H1 (cell line): ENCODE results near the gene CPLANE1. TPM values are rescaled to one million over a fixed set of nuclear protein-coding genes. Genes with fewer than 3 reads are reported as not detected.

Experiments
- CTCF ChIA-PET: fragments of 300-600 bp; sonication (Branson Sonifier 250); formaldehyde crosslinking; loops from one replicate; lab custom pipeline; 2021; ENCODE audit not compliant: partially characterized antibody; lab: Charles Lee
- POLR2A ChIA-PET: fragments of 300-600 bp; sonication (Branson Sonifier 250); formaldehyde crosslinking; loops from one replicate; lab custom pipeline; 2021; ENCODE audit warnings: inconsistent platforms; ENCODE audit not compliant: partially characterized antibody; lab: Charles Lee
- DNase-seq, 2 experiments: peaks; one replicate each; pipeline versions ENCODE4 v3.0.0 to v3.0.0-alpha.2; 2010 to 2022; ENCODE audit warnings: low spot score in 2 of 2, low read depth in 1 of 2, mixed read lengths in 1 of 2
- FAIRE-seq: peaks from 2 replicates; lab custom pipeline; 2011; peaks lifted over from hg19 to GRCh38; lab: Jason Lieb, UNC
- H2AFZ ChIP-seq: 2 replicates; pipeline ENCODE4 v1.8.1; 2012; ENCODE audit warnings: low read length, inconsistent platforms
- H2AK5ac ChIP-seq: 2 replicates; pipeline ENCODE4 v1.6.1; 2013; ENCODE audit warnings: low read depth, low read length
- H2BK120ac ChIP-seq: replicated peaks from 2 replicates; pipeline ENCODE3; 2013; ENCODE audit warnings: low read depth, low read length, inconsistent platforms
- H2BK12ac ChIP-seq: 2 replicates; pipeline ENCODE4 v1.6.1; 2013; ENCODE audit warnings: low read depth, low read length
- H2BK15ac ChIP-seq: 2 replicates; pipeline ENCODE4 v1.6.1; 2013; ENCODE audit warnings: low read length
- H2BK20ac ChIP-seq: 2 replicates; pipeline ENCODE4 v1.6.1; 2013; ENCODE audit warnings: low read length
- H2BK5ac ChIP-seq: 2 replicates; pipeline ENCODE4 v1.6.1; 2013; ENCODE audit warnings: low read depth, low read length
- H3K14ac ChIP-seq: 2 replicates; pipeline ENCODE4 v1.6.1; 2013; ENCODE audit warnings: inconsistent platforms; ENCODE audit not compliant: insufficient read length
- H3K18ac ChIP-seq: 2 replicates; pipeline ENCODE4 v1.6.1; 2013; ENCODE audit warnings: low read length; ENCODE audit errors: extremely low read depth
- H3K23ac ChIP-seq: 2 replicates; pipeline ENCODE4 v1.6.1; 2013; ENCODE audit warnings: inconsistent platforms; ENCODE audit not compliant: insufficient read length
- H3K23me2 ChIP-seq: 2 replicates; pipeline ENCODE4 v1.6.1; 2013; ENCODE audit warnings: low read depth, low read length
- H3K27ac ChIP-seq: 2 replicates; pipeline ENCODE4 v1.6.1; 2011; ENCODE audit warnings: low read depth, low read length, inconsistent platforms
- H3K27me3 ChIP-seq, 4 experiments: replicated peaks in 1 of 4; 1 replicate in 1 of 4; 2 replicates in 3 of 4; pipeline versions ENCODE4 v1.6.1 to v1.8.1; 2011 to 2013; ENCODE audit warnings: low read length in 3 of 4, mild to moderate bottlenecking in 3 of 4, inconsistent platforms in 2 of 4, mixed read lengths in 2 of 4, moderate library complexity in 1 of 4; ENCODE audit not compliant: control insufficient read depth in 3 of 4, insufficient read depth in 3 of 4; ENCODE audit errors: extremely low read depth in 1 of 4
- H3K36me3 ChIP-seq, 4 experiments: 2 replicates each; pipeline versions ENCODE4 v1.6.1 to v1.8.1; 2011 to 2013; ENCODE audit warnings: mild to moderate bottlenecking in 4 of 4, low read length in 3 of 4, moderate library complexity in 2 of 4, control low read depth in 1 of 4, inconsistent platforms in 1 of 4; ENCODE audit not compliant: insufficient read depth in 4 of 4, control insufficient read depth in 2 of 4
- H3K4ac ChIP-seq: replicated peaks from 2 replicates; pipeline ENCODE3; 2013; ENCODE audit warnings: low read length, low read depth, mixed read lengths, inconsistent platforms; ENCODE audit not compliant: insufficient read length
- H3K4me1 ChIP-seq, 4 experiments: replicated peaks in 1 of 4; 1 replicate in 1 of 4; 2 replicates in 3 of 4; pipeline versions ENCODE4 v1.6.1 to v1.8.1; 2011 to 2013; ENCODE audit warnings: low read length in 3 of 4, inconsistent platforms in 2 of 4, mixed read lengths in 1 of 4; ENCODE audit not compliant: insufficient read depth in 4 of 4, control insufficient read depth in 3 of 4
- H3K4me2 ChIP-seq, 2 experiments: 2 replicates each; pipeline versions ENCODE4 v1.6.1 to v1.8.1; 2011 to 2013; ENCODE audit warnings: low read depth in 2 of 2, low read length in 2 of 2, control low read depth in 1 of 2, inconsistent platforms in 1 of 2, mild to moderate bottlenecking in 1 of 2; ENCODE audit not compliant: insufficient read depth in 1 of 2
- H3K4me3 ChIP-seq, 4 experiments: fragments of 200-600, 300-600 bp in 1 of 4; sonication (generic), shearing (Covaris generic), sonication (Bioruptor Twin) in 1 of 4; 2 replicates each; pipeline versions ENCODE4 v1.5.1 to v1.8.1; 2011 to 2016; ENCODE audit warnings: low read length in 4 of 4, low read depth in 3 of 4, control low read depth in 2 of 4, inconsistent platforms in 2 of 4, mild to moderate bottlenecking in 2 of 4, mixed read lengths in 1 of 4, moderate library complexity in 1 of 4; ENCODE audit not compliant: insufficient read depth in 2 of 4; ENCODE audit errors: extremely low read depth in 1 of 4
- H3K56ac ChIP-seq: replicated peaks from 2 replicates; pipeline ENCODE3; 2013; ENCODE audit warnings: low read depth, mild to moderate bottlenecking, mixed read lengths, low read length, inconsistent platforms; ENCODE audit not compliant: insufficient read length
- H3K79me1 ChIP-seq: 2 replicates; pipeline ENCODE4 v1.6.1; 2013; ENCODE audit warnings: low read depth, low read length, control low read depth
- H3K79me2 ChIP-seq, 2 experiments: 2 replicates each; pipeline versions ENCODE4 v1.6.1 to v1.8.1; 2012 to 2013; ENCODE audit warnings: low read length in 2 of 2, mild to moderate bottlenecking in 2 of 2, inconsistent platforms in 1 of 2; ENCODE audit not compliant: insufficient read depth in 2 of 2, control insufficient read depth in 1 of 2
- H3K9ac ChIP-seq, 4 experiments: replicated peaks in 1 of 4; 1 replicate in 1 of 4; 2 replicates in 3 of 4; pipeline versions ENCODE4 v1.6.1 to v1.8.1; 2011 to 2013; ENCODE audit warnings: low read depth in 3 of 4, low read length in 3 of 4, control low read depth in 2 of 4, mild to moderate bottlenecking in 2 of 4, moderate library complexity in 2 of 4, inconsistent platforms in 1 of 4; ENCODE audit errors: extremely low read depth in 1 of 4
- H3K9me3 ChIP-seq, 2 experiments: 2 replicates each; pipeline versions ENCODE4 v1.6.1 to v1.8.1; 2012 to 2013; ENCODE audit warnings: mild to moderate bottlenecking in 2 of 2, moderate library complexity in 2 of 2, control low read depth in 1 of 2, inconsistent platforms in 1 of 2, low read depth in 1 of 2, low read length in 1 of 2, mixed read lengths in 1 of 2; ENCODE audit not compliant: insufficient read depth in 2 of 2
- H4K20me1 ChIP-seq, 2 experiments: replicated peaks in 1 of 2; 2 replicates each; pipeline versions ENCODE3 to v1.8.1; 2011 to 2013; ENCODE audit warnings: inconsistent platforms in 2 of 2, low read length in 2 of 2, mild to moderate bottlenecking in 1 of 2; ENCODE audit not compliant: insufficient read depth in 2 of 2, control insufficient read depth in 1 of 2
- H4K5ac ChIP-seq: 2 replicates; pipeline ENCODE4 v1.6.1; 2013; ENCODE audit warnings: low read length, low read depth, mixed read lengths, inconsistent platforms; ENCODE audit not compliant: insufficient read length
- H4K8ac ChIP-seq: 2 replicates; pipeline ENCODE4 v1.8.0; 2013; ENCODE audit warnings: mild to moderate bottlenecking, moderate library complexity, low read length, inconsistent platforms; ENCODE audit not compliant: insufficient read depth; ENCODE audit errors: extremely low read depth
- H4K91ac ChIP-seq: replicated peaks from 2 replicates; pipeline ENCODE3; 2013; ENCODE audit warnings: low read length, mixed read lengths, inconsistent platforms; ENCODE audit not compliant: insufficient read length
- ASH2L ChIP-seq: fragments of 200-600, 300-600 bp; sonication (generic); IDR thresholded peaks from one replicate; pipeline ENCODE4 v1.7.1; 2017; ENCODE audit warnings: low read length
- BACH1 ChIP-seq: IDR thresholded peaks from 2 replicates; pipeline ENCODE4 v1.6.1; 2012; ENCODE audit warnings: low read length, improper control_type of control experiment
- BRCA1 ChIP-seq: IDR thresholded peaks from 2 replicates; pipeline ENCODE4 v1.6.1; 2012; ENCODE audit warnings: low read depth, low read length, improper control_type of control experiment
- POU5F1 ChIP-seq: IDR thresholded peaks from 2 replicates; pipeline ENCODE4 v1.6.1; 2011; ENCODE audit warnings: low read depth, mild to moderate bottlenecking, low read length, moderate library complexity
- RNF2 ChIP-seq: fragments of 200-900, 300-1000 bp; sonication (generic); IDR thresholded peaks from 2 replicates; pipeline ENCODE4 v1.7.1; 2016; ENCODE audit warnings: borderline replicate concordance, low read depth, mild to moderate bottlenecking, antibody characterized with exemption, low read length; ENCODE audit not compliant: poor library complexity, severe bottlenecking; ENCODE audit errors: missing control alignments
- SUZ12 ChIP-seq: fragments of 200-600 bp; sonication (generic); IDR thresholded peaks from 2 replicates; pipeline ENCODE4 v1.6.1; 2012; ENCODE audit warnings: mild to moderate bottlenecking, inconsistent platforms, low read length, moderate library complexity, mixed read lengths
- USF2 ChIP-seq: IDR thresholded peaks from 2 replicates; pipeline ENCODE4 v1.6.1; 2011; ENCODE audit warnings: low read length, improper control_type of control experiment
- WGBS, 2 experiments: shearing (Covaris generic) in 1 of 2; methylation state at CpG; one replicate each; pipeline versions ENCODE4 v1.1.6 to v1.1.7; 2013 to 2015; ENCODE audit warnings: low lambda C conversion rate in 2 of 2, mixed read lengths in 2 of 2, inconsistent platforms in 1 of 2, low coverage in 1 of 2, missing lambda C conversion rate in 1 of 2; ENCODE audit not compliant: insufficient replicate concordance in 2 of 2, insufficient coverage in 1 of 2, insufficient read length in 1 of 2; ENCODE audit errors: extremely low coverage in 1 of 2, missing lambda C conversion rate in 1 of 2; 5-methylcytosine and 5-hydroxymethylcytosine counted together
- polyA plus RNA-seq, 7 experiments: library from polyadenylated mRNA; depleted of rRNA in 3 of 7; stranded (reverse) in 5 of 7; unstranded in 2 of 7; fragments of >200 nt in 5 of 7; fragments of 200-250 nt in 2 of 7; gene quantifications; 1 replicate in 5 of 7; 2 replicates in 1 of 7; 4 replicates in 1 of 7; pipeline versions ENCODE4 v1.2.1 to v1.2.3, GENCODE V29; 2011 to 2013; ENCODE audit warnings: missing spikeins in 2 of 7, mixed read lengths in 2 of 7
- total RNA-seq: library from RNA; stranded (reverse); fragmentation: NEBNext Ultra II Directional; extraction: Animal tissue kit (Norgen Biotek cat#: 25700); gene quantifications from 2 replicates; pipeline ENCODE4 v1.2.1, GENCODE V29; 2021

CPLANE1 gene
- total and polyA plus RNA-seq, 2 of the 8 experiments (the other 6 are each of a cell fraction or from before 2014, with no cell fraction given), result 2.2 to 8.8 TPM

DNA sequence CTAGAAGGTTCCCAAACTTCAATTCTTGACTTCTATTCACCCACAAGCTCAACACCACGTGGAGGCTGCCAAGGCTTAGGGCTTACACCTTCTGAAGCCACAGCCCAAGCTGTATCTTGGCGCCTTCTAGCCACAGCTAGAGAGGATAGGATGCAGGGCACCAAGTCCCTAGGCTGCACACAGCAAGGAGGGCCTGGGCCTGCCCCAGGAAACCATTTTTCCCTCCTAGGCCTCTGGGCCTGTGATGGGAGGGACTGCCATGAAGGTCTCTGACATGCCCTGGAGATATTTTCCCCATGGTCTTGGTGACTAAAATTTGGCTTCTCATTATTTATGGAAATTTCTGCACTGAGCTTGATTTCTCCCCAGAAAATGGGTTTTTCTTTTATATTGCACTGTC is 112.5 kb downstream of the CPLANE1 start:
- Histone ChIP-seq H4K8ac (no peak overlapping the region), H3K4me3 (no peak overlapping the region), H3K4me2 (no peak overlapping the region), H4K91ac (no peak overlapping the region), H2BK15ac (no peak overlapping the region), H2BK12ac (no peak overlapping the region), H3K4ac (no peak overlapping the region), H2BK5ac (no peak overlapping the region), H3K4me1 (no peaks in the 10 kb centered on the region), H2BK20ac (no peak overlapping the region), H4K20me1 (no peaks in the 10 kb centered on the region), H3K14ac (no peak overlapping the region), H3K23ac (no peak overlapping the region), H3K18ac (no peak overlapping the region), H3K27ac (no peak overlapping the region), H3K27me3 (no peaks in the 10 kb centered on the region), H2AFZ (no peak overlapping the region), H4K5ac (no peak overlapping the region), H2BK120ac (no peak overlapping the region), H3K79me2 (no peaks in the 10 kb centered on the region), H3K9me3 (peaks cover 0 to 4% of the 10 kb centered on the region in 2 experiments; a peak in 1 of 4 replicates), H3K79me1 (no peaks in the 10 kb centered on the region), H3K9ac (no peak overlapping the region), H3K36me3 (peaks cover 0 to 12% (median 0%) of the 10 kb centered on the region in 4 experiments; a peak in 2 of 8 replicates), H3K56ac (no peak overlapping the region), H3K23me2 (no peaks in the 10 kb centered on the region), H2AK5ac (no peak overlapping the region)
- 68% methylated on average over 2 of the region's 2 CpGs; no CpG with 5 or more reads in 1 of the 2 experiments for WGBS, 2 experiments
- ChIA-PET CTCF (interaction anchor here (0.6 kb wide), 1 partner anchor 746 kb away, joined by 3 read pairs; no protein-coding TSS in a partner anchor), POLR2A (no interaction called here)
- TF ChIP-seq RNF2, result no peak
- no peak for TF ChIP-seq BRCA1
- no peak for TF ChIP-seq POU5F1
- no peak for TF ChIP-seq BACH1
- TF ChIP-seq ASH2L, result no peak
- TF ChIP-seq USF2, result no peak
- TF ChIP-seq SUZ12, result no peak
- FAIRE-seq (no peak), DNase-seq (no peak)
